ENCODE data around the gene OR10J5.

The OR10J5 gene, protein sequence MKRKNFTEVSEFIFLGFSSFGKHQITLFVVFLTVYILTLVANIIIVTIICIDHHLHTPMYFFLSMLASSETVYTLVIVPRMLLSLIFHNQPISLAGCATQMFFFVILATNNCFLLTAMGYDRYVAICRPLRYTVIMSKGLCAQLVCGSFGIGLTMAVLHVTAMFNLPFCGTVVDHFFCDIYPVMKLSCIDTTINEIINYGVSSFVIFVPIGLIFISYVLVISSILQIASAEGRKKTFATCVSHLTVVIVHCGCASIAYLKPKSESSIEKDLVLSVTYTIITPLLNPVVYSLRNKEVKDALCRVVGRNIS

DNA sequence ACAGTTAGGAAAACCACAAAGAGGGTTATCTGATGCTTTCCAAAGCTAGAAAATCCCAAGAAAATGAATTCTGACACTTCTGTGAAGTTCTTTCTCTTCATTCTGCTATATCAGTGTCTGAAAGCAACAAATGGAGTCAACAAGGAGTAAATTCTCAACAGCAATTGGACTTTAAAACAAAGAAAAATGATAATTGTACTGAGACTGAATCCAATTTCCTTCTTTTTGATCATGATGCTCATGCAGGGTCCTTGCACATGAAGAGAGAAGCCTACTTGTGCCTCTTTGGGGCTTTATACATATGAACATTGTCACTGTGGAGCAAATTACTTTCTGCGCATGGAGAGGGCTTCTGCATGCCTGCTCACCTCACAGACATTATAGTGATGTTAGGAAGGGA lies at the start of gene OR10J5:
Gene OR10J5 (minus strand): TSS at position 101 of the 400 bp plus-strand sequence. CDS start 0 bp downstream, at position 101.
- no peaks in the 10 kb centered on the region for H3K36me3 ChIP-seq (ENCODE audit: insufficient read depth, low read length)
- H3K4me3 ChIP-seq (ENCODE audit: low read depth in 1 of 2, low read length in 2 of 2), result no peak within 1 kb of the TSS
- no peaks in the 10 kb centered on the region for H3K9me3 ChIP-seq (ENCODE audit: low read length)
- H3K4me1 ChIP-seq (ENCODE audit: insufficient read depth, low read length), result no peaks in the 10 kb centered on the region
- H3K27me3 ChIP-seq (ENCODE audit: control insufficient read depth in 1 of 2, insufficient read depth in 2 of 2, low read length in 2 of 2), result no peaks in the 10 kb centered on the region
- no peak within 1 kb of the TSS for H3K27ac ChIP-seq (ENCODE audit: low read depth, low read length)
- H3K9ac ChIP-seq (ENCODE audit: low read length), result no peak within 1 kb of the TSS

DNA sequence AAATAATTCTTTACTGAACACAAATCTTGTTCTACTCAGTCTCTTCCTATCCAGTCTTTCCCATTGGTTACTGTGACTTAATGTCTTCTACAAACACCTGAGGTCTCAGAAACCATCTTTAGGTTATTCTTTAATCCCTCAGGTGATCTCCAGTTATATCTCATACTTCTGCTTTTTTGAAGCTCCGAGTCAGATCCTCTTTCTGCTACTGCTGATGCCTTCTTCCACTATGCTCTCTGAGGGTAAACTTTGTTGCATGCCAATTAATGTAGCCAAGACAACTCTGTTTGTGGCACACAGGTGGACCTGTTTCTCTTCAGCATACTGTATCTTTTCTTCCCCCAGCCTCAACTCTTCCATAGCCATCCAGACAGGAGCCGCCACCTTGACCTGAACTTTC lies 48.7 kb upstream of the OR10J5 start:
- no peaks in the 10 kb centered on the region for H3K4me1 ChIP-seq (ENCODE audit: insufficient read depth, low read length)
- H3K4me3 ChIP-seq (ENCODE audit: low read depth in 1 of 2, low read length in 2 of 2), result no peak overlapping the region
- no peak overlapping the region for H3K27ac ChIP-seq (ENCODE audit: low read depth, low read length)
- H3K27me3 ChIP-seq (ENCODE audit: control insufficient read depth in 1 of 2, insufficient read depth in 2 of 2, low read length in 2 of 2), result no peaks in the 10 kb centered on the region
- H3K36me3 ChIP-seq (ENCODE audit: insufficient read depth, low read length), result no peaks in the 10 kb centered on the region
- no peaks in the 10 kb centered on the region for H3K9me3 ChIP-seq (ENCODE audit: low read length)
- no peak overlapping the region for H3K9ac ChIP-seq (ENCODE audit: low read length)

DNA sequence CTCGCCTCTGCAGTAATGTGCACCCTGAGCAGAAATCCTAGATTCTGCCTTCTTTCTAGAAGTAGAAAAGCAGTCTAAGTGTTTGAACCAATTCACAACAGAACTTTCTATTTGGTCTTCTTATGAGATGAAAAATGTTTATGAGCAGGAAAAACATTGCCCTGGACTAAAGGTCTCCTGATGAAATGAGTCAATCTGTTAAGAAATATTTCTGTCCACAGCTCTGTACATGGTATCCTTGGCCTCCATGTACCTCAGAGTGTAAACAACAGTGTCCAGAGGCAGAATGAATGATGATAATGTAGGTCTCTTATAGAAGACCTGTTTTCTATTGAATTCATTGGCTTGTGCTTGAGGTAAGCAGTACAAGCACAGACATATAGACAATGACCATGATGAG lies 45.6 kb upstream of the OR10J5 start:
- no peaks in the 10 kb centered on the region for H3K36me3 ChIP-seq (ENCODE audit: insufficient read depth, low read length)
- no peaks in the 10 kb centered on the region for H3K4me1 ChIP-seq (ENCODE audit: insufficient read depth, low read length)
- H3K27me3 ChIP-seq (ENCODE audit: control insufficient read depth in 1 of 2, insufficient read depth in 2 of 2, low read length in 2 of 2), result no peaks in the 10 kb centered on the region
- H3K9me3 ChIP-seq (ENCODE audit: low read length), result no peaks in the 10 kb centered on the region
- H3K4me3 ChIP-seq (ENCODE audit: low read depth in 1 of 2, low read length in 2 of 2), result no peak overlapping the region
- H3K9ac ChIP-seq (ENCODE audit: low read length), result no peak overlapping the region
- no peak overlapping the region for H3K27ac ChIP-seq (ENCODE audit: low read depth, low read length)

DNA sequence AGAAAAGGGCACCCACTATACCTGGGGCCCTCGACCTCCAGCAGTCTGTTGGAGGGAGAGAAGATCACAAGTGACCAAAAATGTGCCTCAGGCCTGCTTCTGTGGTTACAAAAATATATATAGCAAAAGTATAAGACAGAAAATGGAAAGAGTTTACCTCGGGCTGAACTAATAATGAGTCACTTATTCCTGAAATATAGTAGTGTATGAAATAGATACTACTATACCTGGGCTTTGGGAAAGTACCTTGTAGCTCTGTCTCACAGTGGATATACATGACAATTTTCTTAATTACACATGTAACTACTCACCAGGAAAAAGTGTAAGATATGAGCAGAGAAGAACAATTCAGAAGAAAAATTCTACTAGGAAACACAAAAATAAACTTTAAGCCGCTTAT lies 44.5 kb upstream of the OR10J5 start:
- H3K9me3 ChIP-seq (ENCODE audit: low read length), result no peaks in the 10 kb centered on the region
- H3K27ac ChIP-seq (ENCODE audit: low read depth, low read length), result no peak overlapping the region
- no peak overlapping the region for H3K4me3 ChIP-seq (ENCODE audit: low read depth in 1 of 2, low read length in 2 of 2)
- H3K36me3 ChIP-seq (ENCODE audit: insufficient read depth, low read length), result no peaks in the 10 kb centered on the region
- H3K4me1 ChIP-seq (ENCODE audit: insufficient read depth, low read length), result no peaks in the 10 kb centered on the region
- H3K9ac ChIP-seq (ENCODE audit: low read length), result no peak overlapping the region
- no peaks in the 10 kb centered on the region for H3K27me3 ChIP-seq (ENCODE audit: control insufficient read depth in 1 of 2, insufficient read depth in 2 of 2, low read length in 2 of 2)

DNA sequence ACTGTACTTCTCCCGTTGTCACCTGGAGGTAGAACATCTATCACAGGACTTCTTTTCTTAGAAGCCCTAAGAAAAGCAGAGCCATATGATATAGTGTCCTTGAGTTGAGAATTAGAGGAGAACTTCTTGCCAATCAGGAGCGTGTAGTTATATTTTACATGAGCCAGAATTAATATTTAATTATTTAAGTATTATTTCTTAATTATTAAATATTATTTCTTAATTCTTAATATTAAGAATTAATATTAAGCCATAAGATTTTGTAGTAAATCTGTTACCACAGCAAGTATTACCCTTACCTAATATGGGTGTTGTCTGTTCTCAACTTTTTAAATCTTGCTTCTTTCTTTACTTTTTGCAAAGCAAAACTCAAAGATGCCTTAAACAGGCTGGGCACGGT lies 41.6 kb upstream of the OR10J5 start:
- Histone ChIP-seq H3K9me3 (ENCODE audit: low read length) (no peaks in the 10 kb centered on the region), H3K4me1 (ENCODE audit: insufficient read depth, low read length) (no peaks in the 10 kb centered on the region), H3K27me3 (ENCODE audit: control insufficient read depth in 1 of 2, insufficient read depth in 2 of 2, low read length in 2 of 2) (no peaks in the 10 kb centered on the region), H3K36me3 (ENCODE audit: insufficient read depth, low read length) (no peaks in the 10 kb centered on the region), H3K27ac (ENCODE audit: low read depth, low read length) (no peak overlapping the region), H3K9ac (ENCODE audit: low read length) (no peak overlapping the region), H3K4me3 (ENCODE audit: low read depth in 1 of 2, low read length in 2 of 2) (no peak overlapping the region)

DNA sequence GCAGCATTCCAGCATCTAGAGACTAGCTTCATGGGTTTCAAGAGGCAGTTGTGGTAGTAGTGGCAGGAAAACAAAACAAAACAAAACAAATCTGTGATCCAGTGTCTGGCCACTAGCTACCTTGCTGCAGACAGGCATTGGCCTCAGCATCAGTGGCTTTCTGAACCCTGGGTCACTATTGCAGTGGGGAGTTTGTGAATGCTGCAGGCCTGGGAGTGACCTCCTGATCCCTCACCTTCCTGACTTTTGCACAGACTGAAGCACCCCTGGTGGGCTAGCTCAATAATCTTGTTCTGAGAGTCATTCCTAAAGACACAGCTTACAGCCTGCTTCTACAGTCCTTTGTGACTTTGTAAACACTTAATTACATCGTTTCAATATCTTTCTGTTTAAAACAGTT lies 26.9 kb upstream of the OR10J5 start:
- no peaks in the 10 kb centered on the region for H3K4me1 ChIP-seq (ENCODE audit: insufficient read depth, low read length)
- no peak overlapping the region for H3K9ac ChIP-seq (ENCODE audit: low read length)
- H3K36me3 ChIP-seq (ENCODE audit: insufficient read depth, low read length), result no peaks in the 10 kb centered on the region
- no peaks in the 10 kb centered on the region for H3K27me3 ChIP-seq (ENCODE audit: control insufficient read depth in 1 of 2, insufficient read depth in 2 of 2, low read length in 2 of 2)
- H3K4me3 ChIP-seq (ENCODE audit: low read depth in 1 of 2, low read length in 2 of 2), result no peak overlapping the region
- H3K27ac ChIP-seq (ENCODE audit: low read depth, low read length), result no peak overlapping the region
- no peaks in the 10 kb centered on the region for H3K9me3 ChIP-seq (ENCODE audit: low read length)

DNA sequence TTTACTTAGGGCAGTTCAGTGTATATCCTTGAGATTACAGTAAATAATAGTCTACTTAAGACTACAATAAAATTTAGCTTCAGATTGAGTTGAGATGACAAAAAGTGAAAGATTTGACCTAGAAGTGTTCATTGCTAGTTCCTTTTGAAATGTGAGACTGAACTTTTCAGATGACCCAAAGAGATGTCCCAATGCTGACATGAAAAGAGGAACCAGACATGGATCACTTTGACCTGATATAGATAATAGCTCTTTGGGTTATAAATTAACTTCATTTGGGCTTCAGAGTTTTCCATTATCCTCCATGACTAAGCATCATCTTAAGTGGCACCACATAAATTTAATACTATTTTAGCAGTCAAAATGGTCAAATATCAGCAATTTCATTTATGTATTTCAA lies 25.7 kb upstream of the OR10J5 start:
- no peaks in the 10 kb centered on the region for H3K36me3 ChIP-seq (ENCODE audit: insufficient read depth, low read length)

DNA sequence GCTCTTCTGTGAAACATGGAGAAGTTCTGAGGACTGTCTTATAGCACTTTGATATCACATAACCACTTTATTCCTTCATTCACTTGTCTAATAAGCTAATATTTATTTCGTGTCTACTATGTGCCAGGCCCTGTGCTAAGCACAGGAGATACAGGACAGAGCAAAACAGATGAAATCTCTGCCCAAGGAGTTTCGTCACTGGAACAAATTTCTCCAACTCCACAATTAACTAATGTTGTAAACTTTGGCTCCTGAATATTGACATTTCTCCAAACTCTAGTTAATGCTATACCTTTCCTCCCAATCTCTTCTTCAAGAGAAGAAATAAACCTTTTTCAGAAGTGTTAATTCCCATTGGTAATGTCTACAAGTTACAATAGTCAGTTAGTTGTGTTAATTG lies 24.8 kb upstream of the OR10J5 start:
- Histone ChIP-seq H3K27me3 (ENCODE audit: control insufficient read depth in 1 of 2, insufficient read depth in 2 of 2, low read length in 2 of 2) (no peaks in the 10 kb centered on the region), H3K9ac (ENCODE audit: low read length) (no peak overlapping the region), H3K9me3 (ENCODE audit: low read length) (no peaks in the 10 kb centered on the region), H3K27ac (ENCODE audit: low read depth, low read length) (no peak overlapping the region), H3K4me3 (ENCODE audit: low read depth in 1 of 2, low read length in 2 of 2) (no peak overlapping the region), H3K36me3 (ENCODE audit: insufficient read depth, low read length) (no peaks in the 10 kb centered on the region), H3K4me1 (ENCODE audit: insufficient read depth, low read length) (no peaks in the 10 kb centered on the region)

More for the DNA sequence above, 25.7 kb upstream of the OR10J5 start:
- Histone ChIP-seq H3K27me3 (ENCODE audit: control insufficient read depth in 1 of 2, insufficient read depth in 2 of 2, low read length in 2 of 2) (no peaks in the 10 kb centered on the region), H3K9ac (ENCODE audit: low read length) (no peak overlapping the region), H3K4me3 (ENCODE audit: low read depth in 1 of 2, low read length in 2 of 2) (no peak overlapping the region), H3K27ac (ENCODE audit: low read depth, low read length) (no peak overlapping the region), H3K9me3 (ENCODE audit: low read length) (no peaks in the 10 kb centered on the region), H3K4me1 (ENCODE audit: insufficient read depth, low read length) (no peaks in the 10 kb centered on the region)

DNA sequence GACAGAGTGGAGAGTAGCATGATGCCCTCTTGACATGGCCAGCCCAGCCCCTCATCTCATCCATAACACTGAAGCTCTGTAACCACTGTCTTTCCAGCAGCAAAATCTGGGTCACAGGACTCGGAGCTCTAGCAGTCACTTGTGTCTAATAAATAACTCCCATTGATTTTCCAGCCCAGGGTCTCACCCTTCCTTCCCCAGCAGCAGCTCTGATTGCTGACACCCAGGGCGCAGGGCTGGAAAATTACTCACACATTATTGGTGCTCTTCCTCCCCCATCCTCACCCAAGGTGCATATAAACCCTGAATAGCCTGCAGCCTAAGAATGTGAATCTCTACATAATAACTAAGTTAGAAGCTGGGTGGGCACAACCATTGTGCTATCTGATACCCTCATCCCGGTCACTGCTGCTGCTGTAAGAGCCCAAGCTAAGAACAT lies 21.1 kb upstream of the OR10J5 start:
- Histone ChIP-seq H3K4me3 (ENCODE audit: low read depth in 1 of 2, low read length in 2 of 2) (no peak overlapping the region), H3K4me1 (ENCODE audit: insufficient read depth, low read length) (no peaks in the 10 kb centered on the region), H3K9me3 (ENCODE audit: low read length) (no peaks in the 10 kb centered on the region), H3K27me3 (ENCODE audit: control insufficient read depth in 1 of 2, insufficient read depth in 2 of 2, low read length in 2 of 2) (no peaks in the 10 kb centered on the region), H3K36me3 (ENCODE audit: insufficient read depth, low read length) (no peaks in the 10 kb centered on the region), H3K27ac (ENCODE audit: low read depth, low read length) (no peak overlapping the region), H3K9ac (ENCODE audit: low read length) (no peak overlapping the region)

DNA sequence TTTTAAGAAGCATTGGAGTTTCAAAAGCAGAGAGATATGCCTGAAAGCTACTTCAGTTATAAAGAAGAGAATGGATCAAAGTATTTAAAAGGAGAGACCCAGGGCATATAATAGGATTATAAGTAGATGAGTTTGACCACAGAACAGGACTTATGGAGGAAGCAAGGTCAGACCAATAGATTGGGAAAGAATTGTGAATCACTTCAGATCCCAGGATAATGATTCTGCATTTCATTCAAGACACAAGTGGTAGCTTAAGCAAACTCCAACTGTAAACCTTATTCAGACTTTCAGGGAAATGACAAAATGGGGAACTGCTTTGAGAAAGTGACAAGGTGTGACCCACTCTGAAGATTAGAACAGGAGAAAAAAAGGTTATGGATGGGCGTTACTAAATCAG lies 18.9 kb upstream of the OR10J5 start:
- H3K27ac ChIP-seq (ENCODE audit: low read depth, low read length), result no peak overlapping the region
- no peaks in the 10 kb centered on the region for H3K27me3 ChIP-seq (ENCODE audit: control insufficient read depth in 1 of 2, insufficient read depth in 2 of 2, low read length in 2 of 2)
- H3K9ac ChIP-seq (ENCODE audit: low read length), result no peak overlapping the region
- H3K4me1 ChIP-seq (ENCODE audit: insufficient read depth, low read length), result no peaks in the 10 kb centered on the region
- no peak overlapping the region for H3K4me3 ChIP-seq (ENCODE audit: low read depth in 1 of 2, low read length in 2 of 2)
- no peaks in the 10 kb centered on the region for H3K36me3 ChIP-seq (ENCODE audit: insufficient read depth, low read length)
- H3K9me3 ChIP-seq (ENCODE audit: low read length), result no peaks in the 10 kb centered on the region

DNA sequence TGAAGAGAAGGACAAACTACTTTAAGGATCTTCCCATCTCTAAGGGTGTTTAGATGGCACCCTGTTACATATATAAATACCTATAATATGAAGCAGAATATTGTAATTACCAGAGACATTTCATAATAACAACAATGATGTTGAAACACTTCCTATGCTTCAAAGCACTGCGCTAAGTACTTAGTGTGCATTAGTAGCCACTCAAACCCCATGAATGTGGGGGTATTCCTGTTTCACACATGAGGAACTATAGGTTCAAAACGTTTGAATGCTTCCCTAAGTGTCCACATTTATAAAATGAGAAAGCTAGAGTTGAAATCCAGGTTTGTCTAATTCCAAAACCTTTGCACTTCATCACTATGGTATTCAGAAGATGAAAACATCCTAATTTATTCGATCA lies 18.5 kb upstream of the OR10J5 start:
- H3K27ac ChIP-seq (ENCODE audit: low read depth, low read length), result no peak overlapping the region
- no peaks in the 10 kb centered on the region for H3K4me1 ChIP-seq (ENCODE audit: insufficient read depth, low read length)
- H3K27me3 ChIP-seq (ENCODE audit: control insufficient read depth in 1 of 2, insufficient read depth in 2 of 2, low read length in 2 of 2), result no peaks in the 10 kb centered on the region
- H3K9me3 ChIP-seq (ENCODE audit: low read length), result no peaks in the 10 kb centered on the region
- H3K9ac ChIP-seq (ENCODE audit: low read length), result no peak overlapping the region
- no peaks in the 10 kb centered on the region for H3K36me3 ChIP-seq (ENCODE audit: insufficient read depth, low read length)
- H3K4me3 ChIP-seq (ENCODE audit: low read depth in 1 of 2, low read length in 2 of 2), result no peak overlapping the region

DNA sequence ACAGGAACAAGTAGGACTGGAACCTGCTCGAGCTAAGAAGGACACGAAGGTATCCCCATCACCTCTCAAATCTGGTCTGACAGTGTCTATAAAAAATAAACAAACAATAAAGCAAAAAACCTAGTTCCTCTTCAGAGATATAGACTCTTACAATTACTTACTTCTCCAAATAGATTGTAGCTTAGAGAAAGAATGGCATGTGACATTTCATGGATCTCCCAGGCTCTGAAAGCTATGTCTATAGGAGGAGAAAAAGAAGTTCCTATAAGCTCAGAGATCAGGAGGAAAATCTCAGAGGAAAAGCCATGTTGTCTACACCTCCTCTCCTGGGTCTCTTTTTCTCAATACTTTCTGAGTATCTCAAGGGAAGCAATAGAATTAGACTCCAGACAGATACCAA lies 12.3 kb upstream of the OR10J5 start:
- Histone ChIP-seq H3K27me3 (ENCODE audit: control insufficient read depth in 1 of 2, insufficient read depth in 2 of 2, low read length in 2 of 2) (no peaks in the 10 kb centered on the region), H3K4me1 (ENCODE audit: insufficient read depth, low read length) (no peaks in the 10 kb centered on the region), H3K27ac (ENCODE audit: low read depth, low read length) (no peak overlapping the region), H3K36me3 (ENCODE audit: insufficient read depth, low read length) (no peaks in the 10 kb centered on the region), H3K9me3 (ENCODE audit: low read length) (no peaks in the 10 kb centered on the region), H3K4me3 (ENCODE audit: low read depth in 1 of 2, low read length in 2 of 2) (no peak overlapping the region), H3K9ac (ENCODE audit: low read length) (no peak overlapping the region)
